Neural cell (in vitro differentiated cells): ENCODE data around the gene PTPRN2. TPM values are rescaled to one million over a fixed set of nuclear protein-coding genes. Genes with fewer than 3 reads are reported as not detected.
A peak's percentile ranks its signal among the peaks of the same experiment; 100 is the strongest.

Experiments
- H2AFZ ChIP-seq: fragments of 200-600, 300-800 bp; sonication (generic), shearing (Covaris generic); 2 replicates; pipeline ENCODE4 v1.6.0; 2014; ENCODE audit warnings: low read depth, mild to moderate bottlenecking, antibody characterized with exemption, low read length, moderate library complexity
- H3F3A ChIP-seq: fragments of 200-600 bp; shearing (Covaris generic); 2 replicates; pipeline ENCODE4 v1.6.1; 2016; ENCODE audit warnings: mild to moderate bottlenecking, moderate library complexity, mixed read lengths, antibody characterized with exemption, low read length; ENCODE audit not compliant: insufficient read depth, poor library complexity, severe bottlenecking
- H3K27ac ChIP-seq: fragments of 200-600, 300-800 bp; sonication (generic), shearing (Covaris generic); 2 replicates; pipeline ENCODE4 v1.5.1; 2014; ENCODE audit warnings: mild to moderate bottlenecking, low read length, moderate library complexity
- H3K27me3 ChIP-seq: fragments of 300-800, 200-600 bp; sonication (generic), shearing (Covaris generic); 2 replicates; pipeline ENCODE4 v1.6.0; 2014; ENCODE audit warnings: mild to moderate bottlenecking, low read depth, low read length, moderate library complexity; ENCODE audit not compliant: insufficient read depth
- H3K36me3 ChIP-seq: fragments of 300-800, 200-600 bp; sonication (generic), shearing (Covaris generic); 2 replicates; pipeline ENCODE4 v1.5.1; 2014; ENCODE audit warnings: mild to moderate bottlenecking, antibody characterized with exemption, low read length, moderate library complexity; ENCODE audit not compliant: insufficient read depth
- H3K4me2 ChIP-seq: fragments of 300-800, 200-600 bp; sonication (generic), shearing (Covaris generic); 2 replicates; pipeline ENCODE4 v1.6.0; 2014; ENCODE audit warnings: mild to moderate bottlenecking, low read length
- H3K4me3 ChIP-seq: fragments of 300-800, 200-600 bp; sonication (generic), shearing (Covaris generic); 2 replicates; pipeline ENCODE4 v1.5.1; 2014; ENCODE audit warnings: mild to moderate bottlenecking, low read length, moderate library complexity
- H3K79me2 ChIP-seq: fragments of 200-600 bp; shearing (Covaris generic); replicated peaks from 2 replicates; pipeline ENCODE4 v1.6.0; 2014; ENCODE audit warnings: mild to moderate bottlenecking, low read length, moderate library complexity; ENCODE audit not compliant: insufficient read depth
- H3K9ac ChIP-seq: fragments of 300-800, 200-600 bp; sonication (generic), shearing (Covaris generic); 2 replicates; pipeline ENCODE4 v1.6.1; 2016; ENCODE audit warnings: mild to moderate bottlenecking, low read length, mixed read lengths
- H3K9me2 ChIP-seq: fragments of 200-600 bp; shearing (Covaris generic); 2 replicates; pipeline ENCODE4 v1.6.1; 2016; ENCODE audit warnings: mild to moderate bottlenecking, low read length, mixed read lengths; ENCODE audit not compliant: insufficient read depth
- H3K9me3 ChIP-seq: fragments of 200-600, 300-800 bp; sonication (generic), shearing (Covaris generic); 2 replicates; pipeline ENCODE4 v1.6.1; 2016; ENCODE audit warnings: mild to moderate bottlenecking, mixed run types, low read length, moderate library complexity, mixed read lengths
- H4K20me1 ChIP-seq: fragments of 200-600 bp; shearing (Covaris generic); 2 replicates; pipeline ENCODE4 v1.6.1; 2016; ENCODE audit warnings: mild to moderate bottlenecking, mixed run types; ENCODE audit not compliant: insufficient read depth
- CTCF ChIP-seq: fragments of 450-650 bp; IDR thresholded peaks from 2 replicates; pipeline ENCODE4 v1.5.1; 2014; ENCODE audit warnings: antibody characterized with exemption, mild to moderate bottlenecking, moderate library complexity; ENCODE audit not compliant: poor library complexity, severe bottlenecking
- EP300 ChIP-seq: fragments of 450-650 bp; conservative IDR thresholded peaks from 2 replicates; pipeline ENCODE4 v1.6.1; 2014; ENCODE audit warnings: antibody characterized with exemption, mild to moderate bottlenecking, moderate library complexity; ENCODE audit not compliant: poor library complexity, severe bottlenecking
- EZH2 ChIP-seq: fragments of 200-600, 300-800 bp; shearing (Covaris generic), sonication (generic); IDR thresholded peaks from 2 replicates; pipeline ENCODE4 v1.6.1; 2014; ENCODE audit warnings: antibody characterized with exemption, low read length, borderline replicate concordance, mild to moderate bottlenecking; ENCODE audit not compliant: insufficient read depth, poor library complexity, severe bottlenecking
- MXI1 ChIP-seq: fragments of 450-650 bp; conservative IDR thresholded peaks from 2 replicates; pipeline ENCODE4 v1.6.1; 2014; ENCODE audit warnings: antibody characterized with exemption, mild to moderate bottlenecking; ENCODE audit not compliant: poor library complexity, severe bottlenecking
- POLR2AphosphoS5 ChIP-seq: IDR thresholded peaks from 2 replicates; pipeline ENCODE4 v1.6.1; 2012
- RAD21 ChIP-seq: fragments of 450-650 bp; conservative IDR thresholded peaks from 2 replicates; pipeline ENCODE4 v1.6.1; 2014; ENCODE audit warnings: antibody characterized with exemption, mild to moderate bottlenecking, moderate library complexity
- SMC3 ChIP-seq: fragments of 450-650 bp; conservative IDR thresholded peaks from 2 replicates; pipeline ENCODE4 v1.6.1; 2014; ENCODE audit warnings: antibody characterized with exemption, mild to moderate bottlenecking, moderate library complexity; ENCODE audit not compliant: poor library complexity
- TAF1 ChIP-seq: IDR thresholded peaks from 2 replicates; pipeline ENCODE4 v1.6.1; 2012; ENCODE audit warnings: low read depth
- polyA plus RNA-seq: library from polyadenylated mRNA; depleted of rRNA; stranded (reverse); fragments of >200 nt; gene quantifications from 2 replicates; pipeline ENCODE4 v1.2.3, GENCODE V29; 2014
- TF ChIP-seq, protein P1 (sequence below): IDR thresholded peaks from 2 replicates; pipeline ENCODE4 v1.6.1; 2012; ENCODE audit warnings: borderline replicate concordance

PTPRN2 gene
- polyA plus RNA-seq, 1 donor from 2014 or later, result 31.0 TPM

GRCh38 chr7:157569967-157570366, 1017.7 kb downstream of the PTPRN2 start:
- H3K9me3 ChIP-seq, result no peaks in the 10 kb centered on the region
- H4K20me1 ChIP-seq, result no peaks in the 10 kb centered on the region
- H3K27me3 ChIP-seq, result no peaks in the 10 kb centered on the region
- peaks cover 4% of the 10 kb centered on the region for H3K79me2 ChIP-seq
- H3F3A ChIP-seq, result no peaks in the 10 kb centered on the region
- peak overlapping the region; percentile 78 for H3K27ac ChIP-seq
- no peak for TF ChIP-seq EP300
- no peak for TF ChIP-seq RAD21
- TF ChIP-seq TAF1, result no peak
- no peak for TF ChIP-seq CTCF
- no peak for TF ChIP-seq EZH2
- TF ChIP-seq SMC3, result no peak
- no peak for TF ChIP-seq MXI1
- TF ChIP-seq, protein P1, sequence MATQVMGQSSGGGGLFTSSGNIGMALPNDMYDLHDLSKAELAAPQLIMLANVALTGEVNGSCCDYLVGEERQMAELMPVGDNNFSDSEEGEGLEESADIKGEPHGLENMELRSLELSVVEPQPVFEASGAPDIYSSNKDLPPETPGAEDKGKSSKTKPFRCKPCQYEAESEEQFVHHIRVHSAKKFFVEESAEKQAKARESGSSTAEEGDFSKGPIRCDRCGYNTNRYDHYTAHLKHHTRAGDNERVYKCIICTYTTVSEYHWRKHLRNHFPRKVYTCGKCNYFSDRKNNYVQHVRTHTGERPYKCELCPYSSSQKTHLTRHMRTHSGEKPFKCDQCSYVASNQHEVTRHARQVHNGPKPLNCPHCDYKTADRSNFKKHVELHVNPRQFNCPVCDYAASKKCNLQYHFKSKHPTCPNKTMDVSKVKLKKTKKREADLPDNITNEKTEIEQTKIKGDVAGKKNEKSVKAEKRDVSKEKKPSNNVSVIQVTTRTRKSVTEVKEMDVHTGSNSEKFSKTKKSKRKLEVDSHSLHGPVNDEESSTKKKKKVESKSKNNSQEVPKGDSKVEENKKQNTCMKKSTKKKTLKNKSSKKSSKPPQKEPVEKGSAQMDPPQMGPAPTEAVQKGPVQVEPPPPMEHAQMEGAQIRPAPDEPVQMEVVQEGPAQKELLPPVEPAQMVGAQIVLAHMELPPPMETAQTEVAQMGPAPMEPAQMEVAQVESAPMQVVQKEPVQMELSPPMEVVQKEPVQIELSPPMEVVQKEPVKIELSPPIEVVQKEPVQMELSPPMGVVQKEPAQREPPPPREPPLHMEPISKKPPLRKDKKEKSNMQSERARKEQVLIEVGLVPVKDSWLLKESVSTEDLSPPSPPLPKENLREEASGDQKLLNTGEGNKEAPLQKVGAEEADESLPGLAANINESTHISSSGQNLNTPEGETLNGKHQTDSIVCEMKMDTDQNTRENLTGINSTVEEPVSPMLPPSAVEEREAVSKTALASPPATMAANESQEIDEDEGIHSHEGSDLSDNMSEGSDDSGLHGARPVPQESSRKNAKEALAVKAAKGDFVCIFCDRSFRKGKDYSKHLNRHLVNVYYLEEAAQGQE, result no peak
- no peak for TF ChIP-seq POLR2AphosphoS5
- H3K9ac ChIP-seq, result no peak overlapping the region
- no peak overlapping the region for H3K4me3 ChIP-seq
- H2AFZ ChIP-seq, result no peak overlapping the region
- H3K9me2 ChIP-seq, result no peaks in the 10 kb centered on the region
- no peak overlapping the region for H3K4me2 ChIP-seq
- peaks cover 26% of the 10 kb centered on the region for H3K36me3 ChIP-seq

GRCh38 chr7:157568770-157569584, 1018.6 kb downstream of the PTPRN2 start:
- H3K4me3 ChIP-seq, result peak overlapping the region; percentile 45
- peak overlapping the region; percentile 55 for H3K9ac ChIP-seq
- H4K20me1 ChIP-seq, result no peaks in the 10 kb centered on the region
- H3K4me2 ChIP-seq, result no peak overlapping the region
- H2AFZ ChIP-seq, result no peak overlapping the region
- H3K27me3 ChIP-seq, result no peaks in the 10 kb centered on the region
- H3K9me3 ChIP-seq, result no peaks in the 10 kb centered on the region
- peaks cover 12% of the 10 kb centered on the region for H3K79me2 ChIP-seq
- no peaks in the 10 kb centered on the region for H3F3A ChIP-seq
- peak overlapping the region; percentile 78 for H3K27ac ChIP-seq
- H3K36me3 ChIP-seq, result peaks cover 29% of the 10 kb centered on the region
- TF ChIP-seq RAD21 (no peak), CTCF (no peak), MXI1 (no peak), EP300 (no peak), SMC3 (peak; percentile 28), TAF1 (no peak), EZH2 (no peak), POLR2AphosphoS5 (peak; percentile 51)
- TF ChIP-seq, protein P1, result peak; percentile 36
- no peaks in the 10 kb centered on the region for H3K9me2 ChIP-seq
